Osteocyte (in vitro differentiated cells): ENCODE data around the gene PRKCE. TPM values are rescaled to one million over a fixed set of nuclear protein-coding genes. Genes with fewer than 3 reads are reported as not detected.
"Not testable (repeated sequence)": the region's sequence is repeated elsewhere in the genome, so short reads cannot be mapped to it uniquely, and the experiment has no call there.

Experiments
- DNase-seq: peaks from one replicate; pipeline ENCODE4 v3.0.0; 2021; ENCODE audit warnings: mixed read lengths; ENCODE audit not compliant: unreplicated experiment; ENCODE audit errors: extremely low spot score
- H3K27ac Mint-ChIP-seq: one replicate; pipeline ENCODE4 v1.8.0; 2021; ENCODE audit warnings: mild to moderate bottlenecking, mixed read lengths; ENCODE audit not compliant: unreplicated experiment
- H3K27me3 Mint-ChIP-seq: one replicate; pipeline ENCODE4 v1.8.0; 2021; ENCODE audit warnings: mixed read lengths; ENCODE audit not compliant: unreplicated experiment
- H3K36me3 Mint-ChIP-seq: one replicate; pipeline ENCODE4 v1.8.0; 2021; ENCODE audit warnings: mixed read lengths; ENCODE audit not compliant: unreplicated experiment
- H3K4me1 Mint-ChIP-seq: one replicate; pipeline ENCODE4 v1.8.0; 2021; ENCODE audit warnings: mixed read lengths; ENCODE audit not compliant: unreplicated experiment
- H3K4me3 Mint-ChIP-seq: one replicate; pipeline ENCODE4 v1.8.0; 2021; ENCODE audit warnings: mild to moderate bottlenecking, moderate library complexity, mixed read lengths; ENCODE audit not compliant: unreplicated experiment
- H3K9me3 Mint-ChIP-seq: one replicate; pipeline ENCODE4 v1.8.0; 2021; ENCODE audit warnings: mixed read lengths; ENCODE audit not compliant: unreplicated experiment
- total RNA-seq: library from RNA; stranded (reverse); gene quantifications from 2 replicates; pipeline ENCODE4 v1.2.1, GENCODE V29; 2021
- TF ChIP-seq, protein P1 (sequence below): fragments of 200-600 bp; sonication (generic); IDR thresholded peaks from 2 replicates; pipeline ENCODE4 v1.5.0; 2021; ENCODE audit warnings: antibody characterized with exemption, mild to moderate bottlenecking, moderate library complexity

PRKCE gene
- total RNA-seq, 1 donor from 2014 or later = 13.8 TPM

DNA sequence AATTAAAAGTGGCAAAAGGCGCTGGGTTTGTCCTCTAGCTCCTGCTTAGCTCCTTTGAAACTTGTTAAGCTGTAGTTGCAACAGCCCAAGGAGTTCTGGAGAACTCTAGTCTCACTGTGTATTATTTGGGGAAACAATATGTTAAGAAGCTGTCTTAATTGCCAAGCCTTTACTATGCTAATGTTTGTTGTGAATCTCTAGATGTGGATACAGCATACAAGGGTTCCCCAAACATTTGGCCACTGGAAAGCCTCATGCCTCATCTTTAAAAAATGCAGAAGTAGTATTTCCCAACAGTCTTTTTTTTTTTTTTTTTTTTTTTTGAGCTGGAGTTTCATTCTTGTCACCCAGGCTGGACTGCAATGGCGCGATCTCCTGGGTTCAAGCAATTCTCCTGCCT lies 236.7 kb downstream of the PRKCE start:
- TF ChIP-seq, protein P1, sequence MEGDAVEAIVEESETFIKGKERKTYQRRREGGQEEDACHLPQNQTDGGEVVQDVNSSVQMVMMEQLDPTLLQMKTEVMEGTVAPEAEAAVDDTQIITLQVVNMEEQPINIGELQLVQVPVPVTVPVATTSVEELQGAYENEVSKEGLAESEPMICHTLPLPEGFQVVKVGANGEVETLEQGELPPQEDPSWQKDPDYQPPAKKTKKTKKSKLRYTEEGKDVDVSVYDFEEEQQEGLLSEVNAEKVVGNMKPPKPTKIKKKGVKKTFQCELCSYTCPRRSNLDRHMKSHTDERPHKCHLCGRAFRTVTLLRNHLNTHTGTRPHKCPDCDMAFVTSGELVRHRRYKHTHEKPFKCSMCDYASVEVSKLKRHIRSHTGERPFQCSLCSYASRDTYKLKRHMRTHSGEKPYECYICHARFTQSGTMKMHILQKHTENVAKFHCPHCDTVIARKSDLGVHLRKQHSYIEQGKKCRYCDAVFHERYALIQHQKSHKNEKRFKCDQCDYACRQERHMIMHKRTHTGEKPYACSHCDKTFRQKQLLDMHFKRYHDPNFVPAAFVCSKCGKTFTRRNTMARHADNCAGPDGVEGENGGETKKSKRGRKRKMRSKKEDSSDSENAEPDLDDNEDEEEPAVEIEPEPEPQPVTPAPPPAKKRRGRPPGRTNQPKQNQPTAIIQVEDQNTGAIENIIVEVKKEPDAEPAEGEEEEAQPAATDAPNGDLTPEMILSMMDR = no peak
- Mint-ChIP-seq H3K4me1 (peaks cover 27% of the 10 kb centered on the region), H3K27ac (no peak overlapping the region), H3K27me3 (no peaks in the 10 kb centered on the region), H3K4me3 (no peak overlapping the region), H3K36me3 (no peaks in the 10 kb centered on the region), H3K9me3 (no peaks in the 10 kb centered on the region)
- no peak for DNase-seq

DNA sequence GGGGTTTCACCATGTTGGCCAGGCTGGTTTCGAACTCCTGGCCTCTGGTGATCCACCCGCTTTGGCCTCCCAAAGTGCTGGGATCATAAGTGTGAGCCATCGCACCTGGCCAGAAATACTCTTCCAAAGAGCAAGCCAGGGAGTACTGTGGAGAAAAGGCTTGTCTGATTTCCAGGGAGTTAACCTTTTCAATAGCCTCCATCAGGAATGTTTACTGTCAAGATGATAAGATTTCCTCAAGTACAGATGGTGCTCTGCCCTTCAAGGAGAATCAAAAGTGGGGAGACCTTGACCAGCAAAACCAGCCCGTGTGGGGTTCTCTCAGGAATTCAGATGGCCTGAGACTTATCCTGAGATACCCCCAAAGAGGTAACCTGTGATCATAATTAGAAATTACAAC lies 237.2 kb downstream of the PRKCE start:
- TF ChIP-seq, protein P1 = no peak
- DNase-seq = no peak
- Mint-ChIP-seq H3K27ac (no peak overlapping the region), H3K9me3 (no peaks in the 10 kb centered on the region), H3K4me3 (no peak overlapping the region), H3K36me3 (no peaks in the 10 kb centered on the region), H3K4me1 (peaks cover 27% of the 10 kb centered on the region), H3K27me3 (no peaks in the 10 kb centered on the region)

DNA sequence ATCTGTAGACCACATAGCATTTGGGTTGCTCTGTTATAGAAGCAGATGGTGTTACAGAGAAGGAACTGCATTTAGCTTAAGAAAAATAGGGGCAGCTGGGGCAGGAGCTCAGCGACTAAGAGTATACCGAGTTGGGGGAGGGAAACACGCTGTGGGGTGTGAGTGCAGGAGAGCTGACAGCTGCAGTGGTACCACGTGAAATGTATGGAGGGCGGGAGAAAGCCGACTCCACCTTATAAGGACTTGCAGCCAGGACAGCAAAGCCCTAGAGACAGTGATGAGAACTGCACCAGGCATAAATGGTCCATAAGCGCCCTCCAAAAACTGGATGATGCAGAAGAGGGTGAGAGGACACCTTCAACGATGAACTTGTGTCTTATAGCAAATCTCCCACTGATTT lies 237.6 kb downstream of the PRKCE start:
- Mint-ChIP-seq H3K4me1 (peaks cover 27% of the 10 kb centered on the region), H3K27ac (no peak overlapping the region), H3K36me3 (no peaks in the 10 kb centered on the region), H3K9me3 (no peaks in the 10 kb centered on the region), H3K4me3 (no peak overlapping the region), H3K27me3 (no peaks in the 10 kb centered on the region)
- TF ChIP-seq, protein P1 = no peak
- no peak for DNase-seq

DNA sequence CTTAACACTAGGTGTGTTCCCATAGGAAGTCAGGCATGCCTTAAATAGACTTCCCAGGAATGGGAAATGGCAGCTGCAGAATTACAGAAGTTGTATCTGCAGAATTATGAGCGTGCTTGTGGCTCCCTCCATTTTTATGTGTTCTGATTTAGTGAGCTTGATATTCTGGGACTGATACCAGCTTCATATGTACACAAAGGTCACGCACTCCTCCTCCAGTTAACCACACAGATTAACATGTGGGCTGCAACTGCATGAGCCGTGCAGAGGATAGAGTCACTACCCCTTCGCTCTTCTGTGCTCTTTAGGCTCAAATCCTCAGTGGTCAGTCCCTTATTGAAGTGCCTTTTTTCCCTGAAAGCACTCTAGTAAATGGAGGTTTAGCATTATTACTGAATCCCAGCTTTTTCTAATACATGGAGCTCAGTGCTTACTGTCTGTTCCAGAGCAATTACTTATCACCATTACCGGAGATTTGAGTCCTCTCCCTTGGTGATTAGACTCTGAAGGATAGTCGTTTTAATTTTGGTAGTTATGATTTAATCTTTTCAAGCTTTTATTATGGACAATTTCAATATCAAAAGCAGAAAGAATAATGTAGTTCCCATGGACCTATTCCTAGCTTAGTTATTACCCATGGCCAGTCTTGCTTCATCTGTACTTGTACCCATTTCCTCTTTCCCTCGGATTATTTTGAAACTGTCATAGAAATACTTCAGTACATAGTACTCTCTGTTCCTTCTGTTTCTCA lies 238.3 kb downstream of the PRKCE start:
- peaks cover 21% of the 10 kb centered on the region for H3K4me1 Mint-ChIP-seq
- TF ChIP-seq, protein P1 = no peak
- no peaks in the 10 kb centered on the region for H3K36me3 Mint-ChIP-seq
- no peaks in the 10 kb centered on the region for H3K9me3 Mint-ChIP-seq
- H3K4me3 Mint-ChIP-seq = no peak overlapping the region
- no peaks in the 10 kb centered on the region for H3K27me3 Mint-ChIP-seq
- no peak for DNase-seq
- H3K27ac Mint-ChIP-seq = no peak overlapping the region

DNA sequence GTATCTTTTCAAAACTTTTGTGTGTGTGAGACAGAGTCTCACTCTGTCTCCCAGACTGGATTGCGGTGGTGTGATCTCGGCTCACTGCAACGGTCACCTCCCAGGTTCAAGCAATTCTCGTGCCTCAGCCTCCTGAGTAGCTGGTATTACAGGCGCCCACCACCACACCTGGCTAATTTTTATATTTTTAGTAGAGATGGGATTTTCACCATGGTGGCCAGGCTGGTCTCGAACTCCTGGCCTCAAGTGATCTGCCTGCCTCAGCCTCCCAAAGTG lies 238.8 kb downstream of the PRKCE start:
- not testable (repeated sequence) for H3K9me3 Mint-ChIP-seq

DNA sequence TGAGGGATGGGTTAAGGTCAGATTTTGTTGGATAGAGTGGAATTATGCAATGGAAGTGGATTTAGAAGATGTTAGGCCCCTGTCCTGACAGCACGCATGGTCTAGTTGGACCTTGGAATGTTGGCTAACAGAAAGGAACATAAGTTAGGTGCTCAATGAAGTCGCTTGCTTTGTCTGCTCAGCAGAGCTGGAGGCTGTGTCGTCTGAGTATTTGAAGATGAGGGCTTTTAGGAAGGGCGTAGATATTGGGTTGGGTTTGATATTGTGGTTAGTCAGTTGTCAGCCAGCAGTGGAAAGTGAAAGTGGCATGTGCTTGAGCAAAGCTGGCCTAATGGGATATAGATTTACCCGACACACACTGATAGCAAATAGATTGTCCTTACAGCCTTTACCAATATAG lies 239.3 kb downstream of the PRKCE start:
- Mint-ChIP-seq H3K4me1 (peaks cover 18% of the 10 kb centered on the region), H3K27me3 (no peaks in the 10 kb centered on the region), H3K27ac (no peak overlapping the region), H3K9me3 (no peaks in the 10 kb centered on the region), H3K4me3 (no peak overlapping the region), H3K36me3 (no peaks in the 10 kb centered on the region)
- DNase-seq = no peak
- TF ChIP-seq, protein P1 = no peak

More for the DNA sequence above, 238.8 kb downstream of the PRKCE start:
- peaks cover 16% of the 10 kb centered on the region for H3K4me1 Mint-ChIP-seq
- not testable (repeated sequence) for H3K4me3 Mint-ChIP-seq, DNase-seq, H3K27me3 Mint-ChIP-seq, H3K27ac Mint-ChIP-seq, H3K36me3 Mint-ChIP-seq
